ENCODE data around the gene PLPP6.
A peak's percentile ranks its signal among the peaks of the same experiment; 100 is the strongest.

DNA sequence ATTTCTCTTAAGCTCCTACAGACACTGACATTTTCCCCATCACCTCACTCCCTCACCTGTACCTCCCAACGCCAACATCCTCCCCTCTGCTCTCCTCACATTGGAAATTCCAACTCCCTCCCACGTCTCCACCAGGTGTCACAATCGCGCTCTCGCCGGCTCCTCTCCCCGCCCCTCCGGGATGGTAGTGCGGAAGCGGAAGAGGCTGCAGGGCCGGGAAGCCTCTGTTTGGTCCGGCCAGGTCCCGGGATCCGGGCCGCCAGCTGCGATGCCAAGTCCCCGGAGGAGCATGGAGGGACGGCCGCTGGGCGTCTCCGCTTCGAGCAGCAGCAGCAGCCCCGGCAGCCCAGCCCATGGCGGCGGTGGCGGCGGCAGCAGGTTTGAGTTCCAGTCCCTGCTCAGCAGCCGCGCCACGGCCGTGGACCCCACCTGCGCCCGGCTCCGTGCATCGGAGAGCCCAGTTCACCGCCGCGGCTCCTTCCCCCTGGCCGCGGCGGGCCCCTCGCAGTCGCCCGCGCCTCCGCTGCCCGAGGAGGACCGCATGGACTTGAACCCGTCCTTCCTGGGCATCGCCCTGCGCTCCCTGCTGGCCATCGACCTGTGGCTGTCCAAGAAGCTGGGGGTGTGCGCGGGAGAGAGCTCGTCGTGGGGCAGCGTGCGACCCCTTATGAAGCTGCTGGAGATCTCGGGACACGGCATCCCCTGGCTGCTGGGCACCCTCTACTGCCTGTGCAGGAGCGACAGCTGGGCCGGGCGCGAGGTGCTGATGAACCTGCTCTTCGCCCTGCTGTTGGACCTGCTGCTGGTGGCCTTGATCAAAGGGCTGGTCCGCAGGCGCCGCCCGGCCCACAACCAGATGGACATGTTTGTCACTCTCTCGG is at the start of gene PLPP6:
- TF ChIP-seq, protein P1, sequence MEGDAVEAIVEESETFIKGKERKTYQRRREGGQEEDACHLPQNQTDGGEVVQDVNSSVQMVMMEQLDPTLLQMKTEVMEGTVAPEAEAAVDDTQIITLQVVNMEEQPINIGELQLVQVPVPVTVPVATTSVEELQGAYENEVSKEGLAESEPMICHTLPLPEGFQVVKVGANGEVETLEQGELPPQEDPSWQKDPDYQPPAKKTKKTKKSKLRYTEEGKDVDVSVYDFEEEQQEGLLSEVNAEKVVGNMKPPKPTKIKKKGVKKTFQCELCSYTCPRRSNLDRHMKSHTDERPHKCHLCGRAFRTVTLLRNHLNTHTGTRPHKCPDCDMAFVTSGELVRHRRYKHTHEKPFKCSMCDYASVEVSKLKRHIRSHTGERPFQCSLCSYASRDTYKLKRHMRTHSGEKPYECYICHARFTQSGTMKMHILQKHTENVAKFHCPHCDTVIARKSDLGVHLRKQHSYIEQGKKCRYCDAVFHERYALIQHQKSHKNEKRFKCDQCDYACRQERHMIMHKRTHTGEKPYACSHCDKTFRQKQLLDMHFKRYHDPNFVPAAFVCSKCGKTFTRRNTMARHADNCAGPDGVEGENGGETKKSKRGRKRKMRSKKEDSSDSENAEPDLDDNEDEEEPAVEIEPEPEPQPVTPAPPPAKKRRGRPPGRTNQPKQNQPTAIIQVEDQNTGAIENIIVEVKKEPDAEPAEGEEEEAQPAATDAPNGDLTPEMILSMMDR (IDR thresholded peaks at IDR 0.05; ENCODE audit: low read depth, low read length): peak; percentile 65
- TF ChIP-seq EZH2phosphoT487 (IDR thresholded peaks at IDR 0.05; ENCODE audit: low read depth): no peak

Data from OCI-LY3 (cell line).